HEK293 (cell line): ENCODE results near the gene SPOUT1.

ENCODE experiments used
- BCL11A ChIP-seq: fragments of 450-650 bp; formaldehyde crosslinking; IDR thresholded peaks from 2 replicates; pipeline ENCODE4 v1.5.1; 2016; ENCODE audit warnings: low read depth, missing biosample characterization, missing genetic modification characterization
- HIC1 ChIP-seq: fragments of 450-650 bp; formaldehyde crosslinking; IDR thresholded peaks from 2 replicates; pipeline ENCODE4 v1.5.1; 2016; ENCODE audit warnings: missing biosample characterization, missing genetic modification characterization
- IKZF3 ChIP-seq: fragments of 450-650 bp; IDR thresholded peaks from 2 replicates; pipeline ENCODE4 v1.5.0; 2018; ENCODE audit warnings: missing biosample characterization, mild to moderate bottlenecking, missing genetic modification characterization, moderate library complexity
- MYNN ChIP-seq: fragments of 450-650 bp; formaldehyde crosslinking; IDR thresholded peaks from 2 replicates; pipeline ENCODE4 v1.5.1; 2016; ENCODE audit warnings: missing biosample characterization, missing genetic modification characterization, borderline replicate concordance
- MZF1 ChIP-seq: fragments of 450-650 bp; formaldehyde crosslinking; IDR thresholded peaks from 2 replicates; pipeline ENCODE4 v1.5.1; 2017; ENCODE audit warnings: missing biosample characterization, missing genetic modification characterization, borderline replicate concordance
- PRDM1 ChIP-seq: fragments of 450-650 bp; formaldehyde crosslinking; IDR thresholded peaks from 2 replicates; pipeline ENCODE4; 2016; ENCODE audit warnings: missing biosample characterization, missing genetic modification characterization
- ZBTB20 ChIP-seq: fragments of 450-650 bp; formaldehyde crosslinking; IDR thresholded peaks from 2 replicates; pipeline ENCODE4 v1.5.1; 2016; ENCODE audit warnings: missing biosample characterization, missing genetic modification characterization
- ZNF114 ChIP-seq: fragments of 450-650 bp; formaldehyde crosslinking; IDR thresholded peaks from 2 replicates; pipeline ENCODE4 v1.5.0; 2017; ENCODE audit warnings: missing biosample characterization, missing genetic modification characterization
- ZNF132 ChIP-seq: fragments of 450-650 bp; formaldehyde crosslinking; IDR thresholded peaks from 2 replicates; pipeline ENCODE4 v1.5.1; 2017; ENCODE audit warnings: missing biosample characterization, missing genetic modification characterization, borderline replicate concordance
- ZNF16 ChIP-seq: fragments of 450-650 bp; formaldehyde crosslinking; IDR thresholded peaks from 2 replicates; pipeline ENCODE4 v1.5.1; 2016; ENCODE audit warnings: low read depth, missing biosample characterization, missing genetic modification characterization
- ZNF174 ChIP-seq: fragments of 450-650 bp; formaldehyde crosslinking; IDR thresholded peaks from 2 replicates; pipeline ENCODE4 v1.5.0; 2017; ENCODE audit warnings: missing biosample characterization, mild to moderate bottlenecking, missing genetic modification characterization
- ZNF37A ChIP-seq: fragments of 450-650 bp; IDR thresholded peaks from 2 replicates; pipeline ENCODE4 v1.5.1; 2018; ENCODE audit warnings: missing biosample characterization, missing genetic modification characterization
- ZNF391 ChIP-seq: fragments of 450-650 bp; formaldehyde crosslinking; IDR thresholded peaks from 2 replicates; pipeline ENCODE4 v1.5.1; 2016; ENCODE audit warnings: low read depth, missing biosample characterization, missing genetic modification characterization, borderline replicate concordance
- ZNF394 ChIP-seq: fragments of 450-650 bp; formaldehyde crosslinking; IDR thresholded peaks from 2 replicates; pipeline ENCODE4 v1.5.1; 2016; ENCODE audit warnings: missing biosample characterization, missing genetic modification characterization, mild to moderate bottlenecking, moderate library complexity, borderline replicate concordance
- ZNF398 ChIP-seq: fragments of 450-650 bp; formaldehyde crosslinking; IDR thresholded peaks from 2 replicates; pipeline ENCODE4 v1.5.1; 2017; ENCODE audit warnings: missing biosample characterization, missing genetic modification characterization
- ZNF501 ChIP-seq: fragments of 450-650 bp; formaldehyde crosslinking; IDR thresholded peaks from 2 replicates; pipeline ENCODE4 v1.5.1; 2016; ENCODE audit warnings: missing biosample characterization, missing genetic modification characterization
- ZNF530 ChIP-seq: fragments of 450-650 bp; formaldehyde crosslinking; IDR thresholded peaks from 2 replicates; pipeline ENCODE4 v1.5.1; 2016; ENCODE audit warnings: low read depth, missing biosample characterization, missing genetic modification characterization
- ZNF560 ChIP-seq: fragments of 450-650 bp; formaldehyde crosslinking; IDR thresholded peaks from 2 replicates; pipeline ENCODE4 v1.5.1; 2017; ENCODE audit warnings: missing biosample characterization, missing genetic modification characterization, borderline replicate concordance
- ZNF658 ChIP-seq: fragments of 450-650 bp; formaldehyde crosslinking; IDR thresholded peaks from 2 replicates; pipeline ENCODE4; 2016; ENCODE audit warnings: missing biosample characterization, missing genetic modification characterization
- ZNF701 ChIP-seq: fragments of 450-650 bp; formaldehyde crosslinking; IDR thresholded peaks from 2 replicates; pipeline ENCODE4 v1.5.1; 2016; ENCODE audit warnings: missing biosample characterization, missing genetic modification characterization
- ZNF707 ChIP-seq: fragments of 450-650 bp; formaldehyde crosslinking; IDR thresholded peaks from 2 replicates; pipeline ENCODE4 v1.5.1; 2016; ENCODE audit warnings: missing biosample characterization, missing genetic modification characterization
- ZSCAN30 ChIP-seq: fragments of 450-650 bp; IDR thresholded peaks from 2 replicates; pipeline ENCODE4 v1.5.1; 2018; ENCODE audit warnings: missing biosample characterization, mild to moderate bottlenecking, missing genetic modification characterization, moderate library complexity
- TF ChIP-seq, protein P1 (sequence below): fragments of 450-650 bp; formaldehyde crosslinking; IDR thresholded peaks from 2 replicates; pipeline ENCODE4 v1.5.1; 2016; ENCODE audit warnings: missing biosample characterization, missing genetic modification characterization
- TF ChIP-seq, protein P2 (sequence below): fragments of 450-650 bp; formaldehyde crosslinking; IDR thresholded peaks from 2 replicates; pipeline ENCODE4 v1.5.1; 2016; ENCODE audit warnings: missing biosample characterization, missing genetic modification characterization
- TF ChIP-seq, protein P3 (sequence below): fragments of 450-650 bp; formaldehyde crosslinking; IDR thresholded peaks from 2 replicates; pipeline ENCODE4 v1.5.1; 2016; ENCODE audit warnings: missing biosample characterization, missing genetic modification characterization, low read depth
- TF ChIP-seq, protein P4 (sequence below): fragments of 450-650 bp; formaldehyde crosslinking; IDR thresholded peaks from 2 replicates; pipeline ENCODE4 v1.5.1; 2017; ENCODE audit warnings: missing biosample characterization, missing genetic modification characterization
- TF ChIP-seq, protein P5 (sequence below): fragments of 450-650 bp; formaldehyde crosslinking; IDR thresholded peaks from 2 replicates; pipeline ENCODE4 v1.5.1; 2016; ENCODE audit warnings: missing biosample characterization, missing genetic modification characterization

SPOUT1 gene

GRCh38 chr9:128771745-128772519 is 57.7 kb downstream of the SPOUT1 start, which contains the start of gene ZER1 (continued):
- TF ChIP-seq ZNF501 (tag by site-specific recombination) = peak; percentile 98
- TF ChIP-seq, protein P1, sequence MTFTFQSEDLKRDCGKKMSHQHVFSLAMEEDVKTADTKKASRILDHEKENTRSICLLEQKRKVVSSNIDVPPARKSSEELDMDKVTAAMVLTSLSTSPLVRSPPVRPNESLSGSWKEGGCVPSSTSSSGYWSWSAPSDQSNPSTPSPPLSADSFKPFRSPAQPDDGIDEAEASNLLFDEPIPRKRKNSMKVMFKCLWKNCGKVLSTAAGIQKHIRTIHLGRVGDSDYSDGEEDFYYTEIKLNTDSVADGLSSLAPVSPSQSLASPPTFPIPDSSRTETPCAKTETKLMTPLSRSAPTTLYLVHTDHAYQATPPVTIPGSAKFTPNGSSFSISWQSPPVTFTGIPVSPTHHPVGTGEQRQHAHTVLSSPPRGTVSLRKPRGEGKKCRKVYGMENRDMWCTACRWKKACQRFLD (tag by site-specific recombination) = 0 out of 2 replicates have a peak, but pooled peaks have one; percentile 39
- TF ChIP-seq ZBTB20 = peak; percentile 74; the same call in 1 of the 2 replicates
- 0 out of 2 replicates have a peak, but pooled peaks have one; percentile 25 for TF ChIP-seq ZNF707
- peak; percentile 65 for TF ChIP-seq IKZF3 (tag by site-specific recombination)
- TF ChIP-seq, protein P2, sequence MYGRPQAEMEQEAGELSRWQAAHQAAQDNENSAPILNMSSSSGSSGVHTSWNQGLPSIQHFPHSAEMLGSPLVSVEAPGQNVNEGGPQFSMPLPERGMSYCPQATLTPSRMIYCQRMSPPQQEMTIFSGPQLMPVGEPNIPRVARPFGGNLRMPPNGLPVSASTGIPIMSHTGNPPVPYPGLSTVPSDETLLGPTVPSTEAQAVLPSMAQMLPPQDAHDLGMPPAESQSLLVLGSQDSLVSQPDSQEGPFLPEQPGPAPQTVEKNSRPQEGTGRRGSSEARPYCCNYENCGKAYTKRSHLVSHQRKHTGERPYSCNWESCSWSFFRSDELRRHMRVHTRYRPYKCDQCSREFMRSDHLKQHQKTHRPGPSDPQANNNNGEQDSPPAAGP (tag by site-specific recombination) = peak; percentile 94
- TF ChIP-seq ZNF114 = no peak
- no peak for TF ChIP-seq ZNF560 (tag by site-specific recombination)
- peak; percentile 99 for TF ChIP-seq ZSCAN30 (tag by site-specific recombination)
- TF ChIP-seq, protein P3, sequence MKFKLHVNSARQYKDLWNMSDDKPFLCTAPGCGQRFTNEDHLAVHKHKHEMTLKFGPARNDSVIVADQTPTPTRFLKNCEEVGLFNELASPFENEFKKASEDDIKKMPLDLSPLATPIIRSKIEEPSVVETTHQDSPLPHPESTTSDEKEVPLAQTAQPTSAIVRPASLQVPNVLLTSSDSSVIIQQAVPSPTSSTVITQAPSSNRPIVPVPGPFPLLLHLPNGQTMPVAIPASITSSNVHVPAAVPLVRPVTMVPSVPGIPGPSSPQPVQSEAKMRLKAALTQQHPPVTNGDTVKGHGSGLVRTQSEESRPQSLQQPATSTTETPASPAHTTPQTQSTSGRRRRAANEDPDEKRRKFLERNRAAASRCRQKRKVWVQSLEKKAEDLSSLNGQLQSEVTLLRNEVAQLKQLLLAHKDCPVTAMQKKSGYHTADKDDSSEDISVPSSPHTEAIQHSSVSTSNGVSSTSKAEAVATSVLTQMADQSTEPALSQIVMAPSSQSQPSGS (tag by site-specific recombination) = peak; percentile 40; the same call in 1 of the 2 replicates
- TF ChIP-seq ZNF37A (tag by site-specific recombination) = 0 out of 2 replicates have a peak, but pooled peaks have one; percentile 55
- TF ChIP-seq MZF1 (tag by site-specific recombination) = no peak
- no peak; the same call in 1 of the 2 replicates for TF ChIP-seq ZNF394 (tag by site-specific recombination)
- TF ChIP-seq PRDM1 = no peak
- TF ChIP-seq HIC1 (tag by site-specific recombination) = 0 out of 2 replicates have a peak, but pooled peaks have one; percentile 28
- TF ChIP-seq ZNF16 (tag by site-specific recombination) = no peak
- TF ChIP-seq, protein P4, sequence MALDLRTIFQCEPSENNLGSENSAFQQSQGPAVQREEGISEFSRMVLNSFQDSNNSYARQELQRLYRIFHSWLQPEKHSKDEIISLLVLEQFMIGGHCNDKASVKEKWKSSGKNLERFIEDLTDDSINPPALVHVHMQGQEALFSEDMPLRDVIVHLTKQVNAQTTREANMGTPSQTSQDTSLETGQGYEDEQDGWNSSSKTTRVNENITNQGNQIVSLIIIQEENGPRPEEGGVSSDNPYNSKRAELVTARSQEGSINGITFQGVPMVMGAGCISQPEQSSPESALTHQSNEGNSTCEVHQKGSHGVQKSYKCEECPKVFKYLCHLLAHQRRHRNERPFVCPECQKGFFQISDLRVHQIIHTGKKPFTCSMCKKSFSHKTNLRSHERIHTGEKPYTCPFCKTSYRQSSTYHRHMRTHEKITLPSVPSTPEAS (tag by site-specific recombination) = peak; percentile 53; the same call in 1 of the 2 replicates
- TF ChIP-seq MYNN (tag by site-specific recombination) = no peak; the same call in 1 of the 2 replicates
- TF ChIP-seq ZNF132 = no peak
- TF ChIP-seq ZNF391 (tag by site-specific recombination) = peak; percentile 93
- TF ChIP-seq ZNF530 (tag by site-specific recombination) = no peak
- TF ChIP-seq BCL11A (tag by site-specific recombination) = no peak
- TF ChIP-seq, protein P5, sequence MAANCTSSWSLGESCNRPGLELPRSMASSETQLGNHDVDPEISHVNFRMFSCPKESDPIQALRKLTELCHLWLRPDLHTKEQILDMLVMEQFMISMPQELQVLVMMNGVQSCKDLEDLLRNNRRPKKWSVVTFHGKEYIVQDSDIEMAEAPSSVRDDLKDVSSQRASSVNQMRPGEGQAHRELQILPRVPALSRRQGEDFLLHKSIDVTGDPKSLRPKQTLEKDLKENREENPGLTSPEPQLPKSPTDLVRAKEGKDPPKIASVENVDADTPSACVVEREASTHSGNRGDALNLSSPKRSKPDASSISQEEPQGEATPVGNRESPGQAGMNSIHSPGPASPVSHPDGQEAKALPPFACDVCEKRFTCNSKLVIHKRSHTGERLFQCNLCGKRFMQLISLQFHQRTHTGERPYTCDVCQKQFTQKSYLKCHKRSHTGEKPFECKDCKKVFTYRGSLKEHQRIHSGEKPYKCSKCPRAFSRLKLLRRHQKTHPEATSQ (tag by site-specific recombination) = peak; percentile 87
- TF ChIP-seq ZNF658 (tag by site-specific recombination) = no peak
- peak; percentile 79 for TF ChIP-seq ZNF398
- TF ChIP-seq ZNF701 (tag by site-specific recombination) = no peak
- no peak for TF ChIP-seq ZNF174 (tag by site-specific recombination)
